Right ventricle myocardium superior (tissue), 1 donor: ENCODE results near the gene IDH3B. TPM values are rescaled to one million over a fixed set of nuclear protein-coding genes. Genes with fewer than 3 reads are reported as not detected.
A peak's percentile ranks its signal among the peaks of the same experiment; 100 is the strongest.
"Not testable (repeated sequence)": the region's sequence is repeated elsewhere in the genome, so short reads cannot be mapped to it uniquely, and the experiment has no call there.

Experiments
- ATAC-seq: fragments of 200-7000 bp; cut with Tn5 transposase; one replicate; pipeline ENCODE4 v1.9.1; 2020; ENCODE audit warnings: mild to moderate bottlenecking; ENCODE audit not compliant: poor library complexity
- DNase-seq: peaks from one replicate; pipeline ENCODE4 v3.0.0-alpha.2; 2020
- intact Hi-C: fragments of 100-400 bp; cut with DNase I; formaldehyde crosslinking; loops from one replicate; pipeline ENCODE4 v1.11.2; 2022
- total RNA-seq: library from RNA; stranded (reverse); fragmentation: NEBNext Ultra II Directional; extraction: Animal tissue kit (Norgen Biotek cat#: 25700); gene quantifications from one replicate; pipeline ENCODE4 v1.2.1, GENCODE V29; 2021
- donor health status: DM: no; HTN: yes; CAD: no; lungs with severe emphysema.

IDH3B gene
- total RNA-seq, 1 donor from 2014 or later: 277 TPM

- intact Hi-C loops, ATAC-seq, DNase-seq: not testable (repeated sequence)
Observed at GRCh38 chr20:2695984-2696525, 32.0 kb upstream of the IDH3B start.

GRCh38 chr20:2695206-2695983 is 31.4 kb upstream of the IDH3B start:
- no peak for DNase-seq
- ATAC-seq: no peak
- intact Hi-C loops: no loop called here

GRCh38 chr20:2694519-2694918 is 30.5 kb upstream of the IDH3B start:
- DNase-seq (no peak), ATAC-seq (no peak)
- intact Hi-C loops: no loop called here

GRCh38 chr20:2694008-2694471 is 30.0 kb upstream of the IDH3B start:
- no peak for DNase-seq
- intact Hi-C loops: no loop called here
- no peak for ATAC-seq

GRCh38 chr20:2693286-2694007 is 29.4 kb upstream of the IDH3B start:
- ATAC-seq (peak; percentile 46), DNase-seq (no peak)
- intact Hi-C loops: loop anchor here (2.0 kb wide), 1 partner anchor 29 kb away; the partner anchor contains the start of gene IDH3B

GRCh38 chr20:2692886-2693285 is 28.9 kb upstream of the IDH3B start:
- DNase-seq (no peak), ATAC-seq (no peak)

GRCh38 chr20:2692036-2692885 is 28.2 kb upstream of the IDH3B start, which contains the start of gene EBF4:
TSS of gene EBF4 (plus strand) at chr20:2692780. CDS start at chr20:2693646, 866 bp downstream.
- intact Hi-C loops: loop anchor here (2.0 kb wide), 1 partner anchor 27 kb away; the partner anchor contains the start of gene IDH3B
- peak; percentile 62 for DNase-seq
- peak; percentile 61 for ATAC-seq

More at GRCh38 chr20:2692886-2693285, 28.9 kb upstream of the IDH3B start:
- intact Hi-C loops: loop anchor here (2.0 kb wide), 1 partner anchor 28 kb away; the partner anchor contains the start of gene IDH3B

- intact Hi-C loops: loop anchor here (2.0 kb wide), 1 partner anchor 27 kb away; the partner anchor contains the start of gene IDH3B
- ATAC-seq: no peak
- no peak for DNase-seq
Observed at GRCh38 chr20:2691663-2692035, 27.6 kb upstream of the IDH3B start.

- ATAC-seq (no peak), DNase-seq (no peak)
- intact Hi-C loops: no loop called here
Observed at GRCh38 chr20:2691127-2691526, 27.1 kb upstream of the IDH3B start.

GRCh38 chr20:2690718-2691117 is 26.7 kb upstream of the IDH3B start:
- ATAC-seq (no peak), DNase-seq (no peak)
- intact Hi-C loops: no loop called here

GRCh38 chr20:2690213-2690612 is 26.2 kb upstream of the IDH3B start:
- DNase-seq (no peak), ATAC-seq (no peak)
- intact Hi-C loops: no loop called here

- intact Hi-C loops: no loop called here
- no peak for ATAC-seq
- peak; percentile 66 for DNase-seq
Observed at GRCh38 chr20:2688041-2688591, 24.1 kb upstream of the IDH3B start.

GRCh38 chr20:2687514-2687913 is 23.5 kb upstream of the IDH3B start:
- DNase-seq: no peak
- no peak for ATAC-seq
- intact Hi-C loops: no loop called here

GRCh38 chr20:2684817-2685216 is 20.8 kb upstream of the IDH3B start:
- DNase-seq, ATAC-seq, intact Hi-C loops: not testable (repeated sequence)

- ATAC-seq: not testable (repeated sequence)
Observed at GRCh38 chr20:2682040-2682439, 18.0 kb upstream of the IDH3B start.

GRCh38 chr20:2680046-2680445 is 16.0 kb upstream of the IDH3B start:
- no peak for DNase-seq
- no peak for ATAC-seq
- intact Hi-C loops: no loop called here

More at GRCh38 chr20:2682040-2682439, 18.0 kb upstream of the IDH3B start:
- intact Hi-C loops, DNase-seq: not testable (repeated sequence)

- ATAC-seq: no peak
- no peak for DNase-seq
- intact Hi-C loops: no loop called here
Observed at GRCh38 chr20:2673453-2673852, 9.4 kb upstream of the IDH3B start.

GRCh38 chr20:2672446-2672845 is 8.4 kb upstream of the IDH3B start:
- ATAC-seq: no peak
- DNase-seq: no peak
- intact Hi-C loops: no loop called here
